Measurements from ENCODE around the gene VPS36. TPM values are rescaled to one million over a fixed set of nuclear protein-coding genes. Genes with fewer than 3 reads are reported as not detected.
"Not testable (repeated sequence)": the region's sequence is repeated elsewhere in the genome, so short reads cannot be mapped to it uniquely, and the experiment has no call there.

VPS36 gene
- total RNA-seq, 1 experiment from 2014 or later, result 13.8 TPM

DNA sequence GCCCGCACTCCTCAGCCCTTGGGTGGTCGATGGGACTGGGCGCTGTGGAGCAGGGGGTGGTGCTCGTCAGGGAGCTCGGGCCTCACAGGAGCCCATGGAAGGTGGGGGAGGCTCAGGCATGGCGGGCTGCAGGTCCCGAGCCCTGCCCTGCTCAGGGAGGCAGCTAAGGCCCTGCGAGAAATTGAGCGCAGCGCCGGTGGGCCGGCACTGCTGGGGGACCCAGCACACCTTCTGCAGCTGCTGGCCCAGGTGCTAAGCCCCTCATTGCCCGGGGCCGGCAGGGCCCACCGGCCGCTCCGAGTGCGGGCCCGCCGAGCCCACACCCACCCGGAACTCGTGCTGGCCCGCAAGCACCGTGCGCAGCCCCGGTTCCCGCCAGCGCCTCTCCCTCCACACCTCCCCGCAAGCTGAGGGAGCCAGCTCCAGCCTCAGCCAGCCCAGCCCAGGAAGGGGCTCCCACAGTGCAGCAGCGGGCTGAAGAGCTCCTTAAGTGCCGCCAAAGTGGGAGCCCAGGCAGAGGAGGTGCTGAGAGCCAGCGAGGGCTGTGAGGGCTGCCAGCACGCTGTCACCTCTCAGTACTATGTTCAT is 42.3 kb downstream of the VPS36 start:
- peaks cover 22% of the 10 kb centered on the region for H3K27me3 ChIP-seq (ENCODE audit: control insufficient read depth, insufficient read depth, low read length)
- H3K4me3 ChIP-seq (ENCODE audit: insufficient read depth, low read depth, low read length); H3K36me3 ChIP-seq (replicated peaks; ENCODE audit: control insufficient read depth, insufficient read depth, low read length); DNase-seq: not testable (repeated sequence)

DNA sequence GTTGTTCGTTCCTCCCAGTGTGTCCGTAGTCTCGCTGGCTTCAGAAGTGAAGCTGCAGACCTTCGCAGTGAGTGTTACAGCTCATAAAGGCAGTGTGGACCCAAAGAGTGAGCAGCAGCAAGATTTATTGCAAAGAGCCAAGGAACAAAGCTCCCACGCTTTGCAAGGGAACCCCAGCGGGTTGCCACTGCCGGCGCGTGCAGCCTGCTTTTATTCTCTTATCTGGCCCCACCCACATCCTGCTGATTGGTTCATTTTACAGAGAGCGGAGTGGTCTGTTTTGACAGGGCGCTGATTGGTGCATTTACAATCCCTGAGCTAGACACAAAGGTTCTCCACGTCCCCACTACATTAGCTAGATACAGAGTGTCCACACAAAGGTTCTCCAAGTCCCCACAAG is 43.0 kb downstream of the VPS36 start:
- not testable (repeated sequence) for DNase-seq; H3K4me3 ChIP-seq (ENCODE audit: insufficient read depth, low read depth, low read length); H3K36me3 ChIP-seq (replicated peaks; ENCODE audit: control insufficient read depth, insufficient read depth, low read length)
- H3K27me3 ChIP-seq (ENCODE audit: control insufficient read depth, insufficient read depth, low read length), result peaks cover 22% of the 10 kb centered on the region

DNA sequence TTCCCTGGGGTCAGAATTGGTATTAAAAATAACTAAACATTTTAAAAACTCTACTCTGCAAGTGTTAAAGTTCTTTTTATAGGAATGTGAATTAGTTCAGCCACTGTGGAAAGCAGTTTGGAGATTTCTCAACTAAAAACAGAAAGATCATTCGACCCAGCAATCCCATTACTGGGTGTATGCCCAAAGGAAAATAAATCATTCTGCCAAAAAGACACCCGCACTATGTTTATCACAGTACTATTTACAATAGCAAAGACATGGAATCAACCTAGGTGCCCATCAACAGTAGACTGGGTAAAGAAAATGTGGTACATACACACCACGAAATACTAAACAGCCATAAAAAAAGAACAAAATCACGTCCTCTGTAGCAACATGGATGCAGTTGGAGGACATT is 43.8 kb downstream of the VPS36 start:
- DNase-seq, result no peak
- Histone ChIP-seq H3K4me3 (ENCODE audit: insufficient read depth, low read depth, low read length) (no peak overlapping the region), H3K36me3 (replicated peaks; ENCODE audit: control insufficient read depth, insufficient read depth, low read length) (no peaks in the 10 kb centered on the region), H3K27me3 (ENCODE audit: control insufficient read depth, insufficient read depth, low read length) (peaks cover 22% of the 10 kb centered on the region)

DNA sequence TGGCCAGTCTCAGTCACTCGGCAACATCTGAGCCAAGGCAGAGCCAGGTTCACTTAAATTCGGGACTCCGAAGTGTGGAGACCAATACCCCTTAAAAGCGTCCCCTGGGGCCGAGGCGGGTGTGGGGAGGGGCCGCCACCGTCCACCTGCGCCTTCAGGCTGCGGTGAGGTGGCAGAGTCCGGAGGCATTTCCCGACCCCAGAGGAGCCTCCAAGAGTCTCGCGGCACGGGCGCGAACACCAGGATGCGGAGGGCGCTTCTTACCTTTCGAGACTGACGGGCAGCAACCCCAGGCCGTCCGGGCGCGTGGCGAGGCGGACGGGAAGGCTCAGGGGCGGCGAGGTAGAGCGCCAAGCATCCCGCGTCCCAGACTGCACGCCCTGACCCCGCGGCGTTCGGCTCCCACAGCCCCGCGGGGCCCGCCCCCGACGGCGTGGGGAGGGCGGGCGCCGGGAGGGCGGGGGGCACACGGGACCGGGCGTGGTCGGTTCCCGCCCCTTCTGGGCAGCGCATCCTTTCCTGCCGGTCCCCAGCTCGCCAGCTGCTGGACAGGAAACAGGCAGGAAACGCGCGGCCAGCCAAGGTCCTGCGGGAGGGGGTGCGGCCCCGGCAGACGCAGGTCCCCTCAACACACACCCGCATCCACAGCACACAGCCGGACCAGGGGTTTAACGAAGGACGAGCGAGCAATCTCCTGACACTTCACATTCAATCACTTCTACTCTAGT is 44.5 kb downstream of the VPS36 start, which contains the start of gene THSD1:
TSS of gene THSD1 (minus strand) at position 406 of the 728 bp plus-strand sequence. CDS start 3,572 bp downstream, outside the sequence.
- H3K27me3 ChIP-seq (ENCODE audit: control insufficient read depth, insufficient read depth, low read length), result peaks cover 22% of the 10 kb centered on the region

DNA sequence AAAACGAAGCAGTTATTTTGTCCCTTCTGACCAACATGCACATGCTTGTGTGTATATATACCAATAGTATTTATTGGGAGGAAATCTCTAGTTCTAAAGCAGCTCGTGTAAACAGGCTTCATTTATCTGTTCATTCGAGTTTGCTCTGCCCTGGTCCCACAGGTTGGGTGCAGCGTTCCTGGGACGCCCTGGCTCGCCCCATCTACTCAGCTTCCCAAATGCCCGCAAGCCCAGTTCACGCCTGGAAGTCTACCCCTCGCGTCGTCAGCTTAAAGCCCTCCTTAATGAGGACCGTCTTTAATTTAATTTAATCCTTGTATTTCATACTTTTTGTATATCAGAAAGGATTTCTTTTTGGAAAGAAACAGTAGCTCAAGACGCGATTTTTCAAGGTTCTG is 45.1 kb downstream of the VPS36 start:
- Histone ChIP-seq H3K27me3 (ENCODE audit: control insufficient read depth, insufficient read depth, low read length) (peaks cover 22% of the 10 kb centered on the region), H3K4me3 (ENCODE audit: insufficient read depth, low read depth, low read length) (peak overlapping the region; percentile 41), H3K36me3 (replicated peaks; ENCODE audit: control insufficient read depth, insufficient read depth, low read length) (no peaks in the 10 kb centered on the region)
- DNase-seq, result peak; percentile 48

More for the DNA sequence above, 44.5 kb downstream of the VPS36 start, which contains the start of gene THSD1:
- DNase-seq, result peak; percentile 82
- no peaks in the 10 kb centered on the region for H3K36me3 ChIP-seq (replicated peaks; ENCODE audit: control insufficient read depth, insufficient read depth, low read length)
- peak within 1 kb of the TSS; percentile 41 for H3K4me3 ChIP-seq (ENCODE audit: insufficient read depth, low read depth, low read length)

DNA sequence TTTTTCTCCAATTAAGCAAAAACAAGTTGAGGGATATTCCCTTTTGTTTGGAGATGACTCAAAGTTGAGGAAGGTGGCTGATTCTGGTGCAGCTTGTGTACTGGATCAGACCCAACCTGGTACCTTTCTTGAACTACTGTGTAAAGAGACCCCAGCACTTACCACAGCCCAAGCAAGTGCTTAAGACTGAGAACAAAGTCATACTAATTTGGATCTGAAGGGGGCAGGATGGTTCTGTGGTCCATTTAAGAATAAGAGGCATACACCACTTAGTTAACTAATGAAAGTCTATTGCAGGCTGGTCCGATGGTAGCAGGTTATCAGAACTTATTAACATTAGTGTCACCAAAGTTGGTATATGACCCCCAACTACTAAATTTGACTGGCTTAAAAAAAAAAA is 50.7 kb downstream of the VPS36 start:
- peak; percentile 26 for DNase-seq

DNA sequence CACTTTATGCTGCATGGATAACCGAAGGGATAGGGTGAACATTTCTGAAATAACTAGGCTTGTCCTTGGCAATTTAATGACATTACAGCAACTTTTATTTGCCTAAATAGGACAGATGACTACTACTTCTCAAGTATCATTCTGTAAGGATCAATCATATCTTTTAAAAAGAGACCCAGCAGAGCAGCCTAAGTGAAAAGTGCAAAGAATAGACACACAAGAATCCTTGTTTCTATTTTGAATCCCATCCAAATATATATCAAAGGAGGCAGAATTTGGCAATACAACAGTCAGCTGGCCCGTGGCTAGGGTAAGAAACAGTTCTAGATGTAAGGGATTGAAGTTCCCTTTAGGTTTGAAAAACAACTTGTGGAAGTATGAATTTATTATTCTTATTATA is 51.4 kb downstream of the VPS36 start:
- H3K27me3 ChIP-seq (ENCODE audit: control insufficient read depth, insufficient read depth, low read length), result no peaks in the 10 kb centered on the region
- DNase-seq, result no peak
- no peaks in the 10 kb centered on the region for H3K36me3 ChIP-seq (replicated peaks; ENCODE audit: control insufficient read depth, insufficient read depth, low read length)
- H3K4me3 ChIP-seq (ENCODE audit: insufficient read depth, low read depth, low read length), result no peak overlapping the region

More for the DNA sequence above, 50.7 kb downstream of the VPS36 start:
- Histone ChIP-seq H3K4me3 (ENCODE audit: insufficient read depth, low read depth, low read length) (no peak overlapping the region), H3K36me3 (replicated peaks; ENCODE audit: control insufficient read depth, insufficient read depth, low read length) (no peaks in the 10 kb centered on the region), H3K27me3 (ENCODE audit: control insufficient read depth, insufficient read depth, low read length) (peaks cover 3% of the 10 kb centered on the region)

DNA sequence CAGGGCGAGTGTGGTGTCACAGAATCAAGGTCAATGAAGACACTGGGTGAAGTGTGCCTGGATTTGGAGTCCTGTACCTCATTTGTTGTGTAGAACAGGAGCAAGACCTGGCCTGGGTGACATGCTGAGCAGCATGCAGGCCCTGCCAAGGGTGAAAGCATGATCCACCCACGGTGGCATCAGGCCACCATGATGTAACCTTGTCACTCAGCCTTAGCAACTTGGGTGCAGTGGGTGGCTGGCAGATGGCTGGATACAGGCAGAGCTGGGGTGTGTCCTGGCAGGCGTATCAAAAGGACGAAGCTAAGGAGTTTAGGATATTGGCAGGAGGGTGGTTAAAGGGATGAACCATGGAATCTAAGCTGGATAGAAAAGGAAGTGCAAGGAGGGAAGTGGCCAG is 54.7 kb downstream of the VPS36 start:
- H3K27me3 ChIP-seq (ENCODE audit: control insufficient read depth, insufficient read depth, low read length), result no peaks in the 10 kb centered on the region
- no peak overlapping the region for H3K4me3 ChIP-seq (ENCODE audit: insufficient read depth, low read depth, low read length)
- DNase-seq, result no peak
- no peaks in the 10 kb centered on the region for H3K36me3 ChIP-seq (replicated peaks; ENCODE audit: control insufficient read depth, insufficient read depth, low read length)

DNA sequence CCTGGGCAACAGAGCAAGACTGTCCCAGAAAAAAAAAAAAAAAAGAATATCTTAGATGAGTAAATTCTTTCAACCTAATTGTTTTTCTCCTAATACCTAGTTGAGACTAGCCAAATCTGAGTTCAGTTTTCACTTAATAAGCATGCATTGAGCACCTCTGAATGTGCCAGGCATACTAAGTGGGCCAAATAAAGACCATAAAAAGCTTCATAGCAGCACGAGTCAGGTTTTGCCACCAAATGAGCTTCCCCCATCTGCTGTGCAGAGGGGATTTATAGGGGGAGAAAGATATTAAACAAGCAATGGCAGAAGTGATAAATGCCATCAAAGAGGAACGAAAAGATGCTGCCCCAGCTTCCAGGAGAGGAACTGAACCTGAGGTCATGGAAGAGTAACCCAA is 55.8 kb downstream of the VPS36 start:
- Histone ChIP-seq H3K4me3 (ENCODE audit: insufficient read depth, low read depth, low read length) (no peak overlapping the region), H3K36me3 (replicated peaks; ENCODE audit: control insufficient read depth, insufficient read depth, low read length) (no peaks in the 10 kb centered on the region), H3K27me3 (ENCODE audit: control insufficient read depth, insufficient read depth, low read length) (no peaks in the 10 kb centered on the region)
- DNase-seq, result no peak

DNA sequence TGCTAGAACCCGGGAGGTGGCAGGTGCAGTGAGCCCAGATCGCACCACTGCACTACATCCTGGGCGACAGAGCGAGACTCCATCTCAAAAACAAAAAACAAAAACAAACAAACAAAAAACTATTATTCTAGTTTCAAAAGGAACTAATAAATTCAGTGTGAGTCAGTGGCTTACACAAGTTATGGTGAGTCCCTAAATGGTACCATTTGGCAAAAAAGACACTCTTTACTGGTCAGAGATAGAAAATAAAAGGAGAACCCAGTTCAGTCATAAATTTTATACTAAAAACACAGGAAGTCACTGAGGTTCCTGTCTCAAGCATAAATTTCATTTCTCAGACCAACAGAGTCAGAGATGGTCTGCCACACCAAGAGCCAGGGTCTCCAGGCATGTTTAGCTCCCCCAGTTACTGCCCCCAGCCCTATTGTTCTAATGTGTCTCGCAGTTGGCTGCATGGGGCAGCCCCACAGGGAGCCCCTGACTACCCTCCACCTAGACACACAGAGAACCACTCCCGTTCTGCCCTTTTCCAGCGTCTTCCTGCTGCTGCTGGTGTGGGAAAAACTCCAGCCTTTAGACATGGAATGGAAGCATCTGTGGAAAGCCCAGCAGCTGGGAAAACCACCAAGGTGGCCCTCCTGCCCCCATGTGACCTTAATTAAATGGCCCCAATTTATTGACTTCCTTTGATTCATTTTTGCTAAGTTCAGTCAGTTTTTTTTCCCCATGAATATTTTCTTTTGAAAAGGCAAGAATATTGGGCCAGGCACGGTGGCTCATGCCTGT is 56.7 kb downstream of the VPS36 start:
- Histone ChIP-seq H3K27me3 (ENCODE audit: control insufficient read depth, insufficient read depth, low read length) (no peaks in the 10 kb centered on the region), H3K4me3 (ENCODE audit: insufficient read depth, low read depth, low read length) (no peak overlapping the region), H3K36me3 (replicated peaks; ENCODE audit: control insufficient read depth, insufficient read depth, low read length) (no peaks in the 10 kb centered on the region)
- peak; percentile 28 for DNase-seq

DNA sequence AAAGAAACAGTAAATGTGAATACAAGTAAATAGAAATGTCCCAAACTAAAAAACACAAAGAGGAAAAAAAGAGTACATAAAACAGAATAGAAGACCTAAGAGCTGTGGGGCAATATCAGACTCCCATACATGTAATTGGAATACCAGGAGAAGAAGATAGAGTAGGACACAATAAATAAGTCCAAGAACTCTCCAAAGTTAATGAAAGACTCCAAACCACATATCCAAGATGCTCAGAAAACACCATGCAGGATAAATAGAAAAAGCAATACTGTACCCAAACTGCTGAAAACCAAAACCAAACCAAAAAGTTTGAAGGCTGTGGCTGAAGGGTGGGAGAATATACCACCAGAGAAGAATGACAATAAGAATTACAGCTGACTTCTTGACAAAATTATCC is 62.7 kb downstream of the VPS36 start:
- no peak for DNase-seq
- Histone ChIP-seq H3K4me3 (ENCODE audit: insufficient read depth, low read depth, low read length) (no peak overlapping the region), H3K27me3 (ENCODE audit: control insufficient read depth, insufficient read depth, low read length) (no peaks in the 10 kb centered on the region), H3K36me3 (replicated peaks; ENCODE audit: control insufficient read depth, insufficient read depth, low read length) (no peaks in the 10 kb centered on the region)

DNA sequence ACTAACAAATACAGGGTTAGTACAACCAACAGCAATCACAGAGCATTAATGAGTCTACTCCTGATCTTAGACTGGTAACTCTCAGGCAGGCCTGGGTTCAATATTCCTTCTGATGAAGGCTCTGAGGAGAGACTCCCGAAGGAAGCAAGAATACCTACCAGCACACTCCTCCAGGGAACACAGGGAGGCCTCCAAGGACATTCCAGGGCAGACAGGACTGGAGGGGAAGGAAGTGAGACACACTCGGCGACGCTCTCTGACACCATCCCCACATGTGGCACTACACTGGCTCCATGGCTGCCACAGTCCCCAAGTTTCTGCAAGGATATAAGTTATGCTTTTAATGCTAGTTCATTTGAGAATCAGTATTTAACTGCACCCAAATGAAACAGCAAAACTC is 64.6 kb downstream of the VPS36 start:
- H3K27me3 ChIP-seq (ENCODE audit: control insufficient read depth, insufficient read depth, low read length), result no peaks in the 10 kb centered on the region
- no peak overlapping the region for H3K4me3 ChIP-seq (ENCODE audit: insufficient read depth, low read depth, low read length)
- DNase-seq, result no peak

DNA sequence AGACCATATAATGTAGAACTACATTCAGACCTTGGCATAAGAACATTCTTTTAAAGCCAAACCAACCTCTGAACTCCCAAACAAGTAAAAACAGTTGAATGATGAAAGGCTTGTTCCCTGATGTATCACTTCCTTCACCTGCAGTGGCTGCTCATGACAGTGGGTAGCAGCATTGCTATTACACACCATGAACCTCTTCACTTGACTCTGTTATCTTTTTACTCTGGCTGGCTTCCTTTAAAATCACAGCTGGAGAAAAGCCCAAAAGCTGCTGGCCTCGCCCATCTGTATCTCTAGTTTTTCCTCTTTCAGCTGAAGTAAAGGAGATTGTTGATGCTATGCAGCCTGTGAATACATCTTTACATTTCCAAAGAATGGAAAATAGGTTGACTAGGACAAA is 67.1 kb downstream of the VPS36 start:
- H3K36me3 ChIP-seq (replicated peaks; ENCODE audit: control insufficient read depth, insufficient read depth, low read length), result no peaks in the 10 kb centered on the region
- DNase-seq, result no peak
- H3K4me3 ChIP-seq (ENCODE audit: insufficient read depth, low read depth, low read length), result no peak overlapping the region
- no peaks in the 10 kb centered on the region for H3K27me3 ChIP-seq (ENCODE audit: control insufficient read depth, insufficient read depth, low read length)

More for the DNA sequence above, 64.6 kb downstream of the VPS36 start:
- no peaks in the 10 kb centered on the region for H3K36me3 ChIP-seq (replicated peaks; ENCODE audit: control insufficient read depth, insufficient read depth, low read length)

DNA sequence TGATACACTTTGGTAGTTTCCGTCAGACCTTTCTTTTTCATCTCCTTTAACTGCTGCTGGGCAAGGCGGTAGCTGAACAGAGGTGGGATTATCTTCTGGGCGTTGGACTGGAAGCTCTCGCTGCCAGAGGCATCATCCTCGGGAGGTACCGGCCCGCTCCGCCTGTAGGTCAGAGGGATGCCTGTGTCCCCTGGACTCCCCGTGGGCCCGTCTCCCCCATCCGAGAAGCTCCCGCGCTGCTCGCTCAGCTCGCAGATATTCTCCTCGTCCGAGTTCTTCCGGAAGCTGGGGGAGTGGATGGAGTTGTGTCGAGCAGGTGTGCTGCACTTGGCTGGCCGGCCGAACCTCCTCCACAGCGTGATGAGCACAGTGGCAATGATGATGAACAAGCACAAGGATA is 72.1 kb downstream of the VPS36 start:
- Histone ChIP-seq H3K27me3 (ENCODE audit: control insufficient read depth, insufficient read depth, low read length) (no peaks in the 10 kb centered on the region), H3K36me3 (replicated peaks; ENCODE audit: control insufficient read depth, insufficient read depth, low read length) (no peaks in the 10 kb centered on the region), H3K4me3 (ENCODE audit: insufficient read depth, low read depth, low read length) (no peak overlapping the region)
- DNase-seq, result peak; percentile 17

DNA sequence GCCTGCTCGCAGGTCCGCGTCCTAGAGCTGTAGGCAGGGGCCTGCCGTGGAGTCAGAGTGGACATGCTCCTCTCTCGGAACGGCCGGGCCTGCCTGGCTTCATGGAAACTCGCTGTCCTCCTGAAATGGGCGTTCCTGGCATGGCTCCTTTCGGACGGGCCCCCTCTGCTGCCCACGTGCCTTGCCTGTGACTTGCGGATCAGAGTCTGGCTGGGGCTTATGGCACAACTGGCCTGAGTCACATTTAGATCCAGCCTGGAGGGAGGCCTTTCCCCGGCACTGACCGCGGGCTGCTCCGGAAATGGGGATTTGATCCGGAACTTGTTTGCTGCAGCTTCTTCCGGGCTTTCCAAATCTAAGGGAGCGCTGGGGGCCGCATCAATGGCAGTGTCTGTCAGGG is 72.5 kb downstream of the VPS36 start:
- Histone ChIP-seq H3K27me3 (ENCODE audit: control insufficient read depth, insufficient read depth, low read length) (no peaks in the 10 kb centered on the region), H3K36me3 (replicated peaks; ENCODE audit: control insufficient read depth, insufficient read depth, low read length) (no peaks in the 10 kb centered on the region), H3K4me3 (ENCODE audit: insufficient read depth, low read depth, low read length) (no peak overlapping the region)
- peak; percentile 26 for DNase-seq

All from H7 (cell line).